Measurements from ENCODE around the gene ATP1B4. TPM values are rescaled to one million over a fixed set of nuclear protein-coding genes. Genes with fewer than 3 reads are reported as not detected.

ATP1B4 gene
- total and polyA plus RNA-seq, 9 of the 15 experiments (the other 6 are each of a cell fraction or from before 2014, with no cell fraction given), result 0.04 to 0.18 TPM; not detected in 7

DNA sequence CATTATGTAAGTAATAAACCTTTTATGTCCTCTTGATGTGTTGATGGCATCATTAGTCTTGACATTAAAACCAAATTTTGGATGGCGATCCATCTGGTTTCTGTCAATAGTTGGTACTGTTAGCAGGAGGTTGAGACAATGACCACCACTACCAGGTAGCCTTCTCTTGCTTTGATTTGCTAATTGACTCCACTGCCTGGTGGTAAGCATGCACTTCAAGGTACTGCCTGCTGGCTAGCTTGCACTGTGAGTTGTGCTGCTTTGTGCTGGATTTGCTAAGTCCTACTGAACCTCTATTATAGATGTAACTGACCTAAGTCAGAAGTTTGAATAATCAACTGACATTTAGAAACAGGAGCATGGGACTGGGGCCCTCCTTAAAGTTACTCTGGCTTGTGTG lies 46.3 kb downstream of the ATP1B4 start:
- Histone ChIP-seq H3K9me1 (ENCODE audit: control insufficient read depth, insufficient read depth, low read length) (no peaks in the 10 kb centered on the region), H3K9me3 (replicated peaks; ENCODE audit: control insufficient read depth, insufficient read depth, low read depth, low read length) (0 out of 2 replicates have a peak, but pooled peaks cover 2% of the 10 kb centered on the region), H3K9ac (ENCODE audit: insufficient read depth in 1 of 2, low read depth in 2 of 2, low read length in 2 of 2) (no peak overlapping the region), H3K36me3 (ENCODE audit: control insufficient read depth, insufficient read depth, low read length) (no peaks in the 10 kb centered on the region), H3K27ac (ENCODE audit: extremely low read depth, low read depth, low read length) (no peak overlapping the region), H2AFZ (ENCODE audit: low read depth, low read length) (no peak overlapping the region), H3K4me2 (ENCODE audit: insufficient read depth, low read length) (no peak overlapping the region), H4K20me1 (replicated peaks; ENCODE audit: control insufficient read depth, insufficient read depth, low read length) (no peaks in the 10 kb centered on the region), H3K4me1 (replicated peaks in 1 of 2; ENCODE audit: control insufficient read depth in 2 of 2, insufficient read depth in 2 of 2, low read length in 2 of 2) (no peaks in the 10 kb centered on the region), H3K27me3 (ENCODE audit: control insufficient read depth in 2 of 2, insufficient read depth in 2 of 2, low read length in 2 of 2) (no peaks in the 10 kb centered on the region), H3K79me2 (ENCODE audit: control insufficient read depth, insufficient read depth, low read length) (no peaks in the 10 kb centered on the region), H3K4me3 (no peak overlapping the region)
- no peak for FAIRE-seq
- in situ Hi-C loops (cut with MboI), result no loop called here
- intact Hi-C loops (cut with micrococcal nuclease), result no loop called here
- no TSS peak for BruUV-seq (replicated peaks)
- ChIA-PET POLR2A (no interaction called here), CTCF (ENCODE audit: low intra/inter-chr PET ratio) (no interaction called here)
- no peak for ATAC-seq
- 0% methylated on average over 1 of the region's 1 CpG for WGBS (ENCODE audit: insufficient coverage, low coverage, missing lambda C conversion rate)
- DNase-seq (ENCODE audit: extremely low read depth in 1 of 4, low spot score in 3 of 4), result no peak
- TF ChIP-seq, protein P1, sequence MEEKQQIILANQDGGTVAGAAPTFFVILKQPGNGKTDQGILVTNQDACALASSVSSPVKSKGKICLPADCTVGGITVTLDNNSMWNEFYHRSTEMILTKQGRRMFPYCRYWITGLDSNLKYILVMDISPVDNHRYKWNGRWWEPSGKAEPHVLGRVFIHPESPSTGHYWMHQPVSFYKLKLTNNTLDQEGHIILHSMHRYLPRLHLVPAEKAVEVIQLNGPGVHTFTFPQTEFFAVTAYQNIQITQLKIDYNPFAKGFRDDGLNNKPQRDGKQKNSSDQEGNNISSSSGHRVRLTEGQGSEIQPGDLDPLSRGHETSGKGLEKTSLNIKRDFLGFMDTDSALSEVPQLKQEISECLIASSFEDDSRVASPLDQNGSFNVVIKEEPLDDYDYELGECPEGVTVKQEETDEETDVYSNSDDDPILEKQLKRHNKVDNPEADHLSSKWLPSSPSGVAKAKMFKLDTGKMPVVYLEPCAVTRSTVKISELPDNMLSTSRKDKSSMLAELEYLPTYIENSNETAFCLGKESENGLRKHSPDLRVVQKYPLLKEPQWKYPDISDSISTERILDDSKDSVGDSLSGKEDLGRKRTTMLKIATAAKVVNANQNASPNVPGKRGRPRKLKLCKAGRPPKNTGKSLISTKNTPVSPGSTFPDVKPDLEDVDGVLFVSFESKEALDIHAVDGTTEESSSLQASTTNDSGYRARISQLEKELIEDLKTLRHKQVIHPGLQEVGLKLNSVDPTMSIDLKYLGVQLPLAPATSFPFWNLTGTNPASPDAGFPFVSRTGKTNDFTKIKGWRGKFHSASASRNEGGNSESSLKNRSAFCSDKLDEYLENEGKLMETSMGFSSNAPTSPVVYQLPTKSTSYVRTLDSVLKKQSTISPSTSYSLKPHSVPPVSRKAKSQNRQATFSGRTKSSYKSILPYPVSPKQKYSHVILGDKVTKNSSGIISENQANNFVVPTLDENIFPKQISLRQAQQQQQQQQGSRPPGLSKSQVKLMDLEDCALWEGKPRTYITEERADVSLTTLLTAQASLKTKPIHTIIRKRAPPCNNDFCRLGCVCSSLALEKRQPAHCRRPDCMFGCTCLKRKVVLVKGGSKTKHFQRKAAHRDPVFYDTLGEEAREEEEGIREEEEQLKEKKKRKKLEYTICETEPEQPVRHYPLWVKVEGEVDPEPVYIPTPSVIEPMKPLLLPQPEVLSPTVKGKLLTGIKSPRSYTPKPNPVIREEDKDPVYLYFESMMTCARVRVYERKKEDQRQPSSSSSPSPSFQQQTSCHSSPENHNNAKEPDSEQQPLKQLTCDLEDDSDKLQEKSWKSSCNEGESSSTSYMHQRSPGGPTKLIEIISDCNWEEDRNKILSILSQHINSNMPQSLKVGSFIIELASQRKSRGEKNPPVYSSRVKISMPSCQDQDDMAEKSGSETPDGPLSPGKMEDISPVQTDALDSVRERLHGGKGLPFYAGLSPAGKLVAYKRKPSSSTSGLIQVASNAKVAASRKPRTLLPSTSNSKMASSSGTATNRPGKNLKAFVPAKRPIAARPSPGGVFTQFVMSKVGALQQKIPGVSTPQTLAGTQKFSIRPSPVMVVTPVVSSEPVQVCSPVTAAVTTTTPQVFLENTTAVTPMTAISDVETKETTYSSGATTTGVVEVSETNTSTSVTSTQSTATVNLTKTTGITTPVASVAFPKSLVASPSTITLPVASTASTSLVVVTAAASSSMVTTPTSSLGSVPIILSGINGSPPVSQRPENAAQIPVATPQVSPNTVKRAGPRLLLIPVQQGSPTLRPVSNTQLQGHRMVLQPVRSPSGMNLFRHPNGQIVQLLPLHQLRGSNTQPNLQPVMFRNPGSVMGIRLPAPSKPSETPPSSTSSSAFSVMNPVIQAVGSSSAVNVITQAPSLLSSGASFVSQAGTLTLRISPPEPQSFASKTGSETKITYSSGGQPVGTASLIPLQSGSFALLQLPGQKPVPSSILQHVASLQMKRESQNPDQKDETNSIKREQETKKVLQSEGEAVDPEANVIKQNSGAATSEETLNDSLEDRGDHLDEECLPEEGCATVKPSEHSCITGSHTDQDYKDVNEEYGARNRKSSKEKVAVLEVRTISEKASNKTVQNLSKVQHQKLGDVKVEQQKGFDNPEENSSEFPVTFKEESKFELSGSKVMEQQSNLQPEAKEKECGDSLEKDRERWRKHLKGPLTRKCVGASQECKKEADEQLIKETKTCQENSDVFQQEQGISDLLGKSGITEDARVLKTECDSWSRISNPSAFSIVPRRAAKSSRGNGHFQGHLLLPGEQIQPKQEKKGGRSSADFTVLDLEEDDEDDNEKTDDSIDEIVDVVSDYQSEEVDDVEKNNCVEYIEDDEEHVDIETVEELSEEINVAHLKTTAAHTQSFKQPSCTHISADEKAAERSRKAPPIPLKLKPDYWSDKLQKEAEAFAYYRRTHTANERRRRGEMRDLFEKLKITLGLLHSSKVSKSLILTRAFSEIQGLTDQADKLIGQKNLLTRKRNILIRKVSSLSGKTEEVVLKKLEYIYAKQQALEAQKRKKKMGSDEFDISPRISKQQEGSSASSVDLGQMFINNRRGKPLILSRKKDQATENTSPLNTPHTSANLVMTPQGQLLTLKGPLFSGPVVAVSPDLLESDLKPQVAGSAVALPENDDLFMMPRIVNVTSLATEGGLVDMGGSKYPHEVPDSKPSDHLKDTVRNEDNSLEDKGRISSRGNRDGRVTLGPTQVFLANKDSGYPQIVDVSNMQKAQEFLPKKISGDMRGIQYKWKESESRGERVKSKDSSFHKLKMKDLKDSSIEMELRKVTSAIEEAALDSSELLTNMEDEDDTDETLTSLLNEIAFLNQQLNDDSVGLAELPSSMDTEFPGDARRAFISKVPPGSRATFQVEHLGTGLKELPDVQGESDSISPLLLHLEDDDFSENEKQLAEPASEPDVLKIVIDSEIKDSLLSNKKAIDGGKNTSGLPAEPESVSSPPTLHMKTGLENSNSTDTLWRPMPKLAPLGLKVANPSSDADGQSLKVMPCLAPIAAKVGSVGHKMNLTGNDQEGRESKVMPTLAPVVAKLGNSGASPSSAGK (IDR thresholded peaks at IDR 0.05), result no peak
- TF ChIP-seq, protein P2, sequence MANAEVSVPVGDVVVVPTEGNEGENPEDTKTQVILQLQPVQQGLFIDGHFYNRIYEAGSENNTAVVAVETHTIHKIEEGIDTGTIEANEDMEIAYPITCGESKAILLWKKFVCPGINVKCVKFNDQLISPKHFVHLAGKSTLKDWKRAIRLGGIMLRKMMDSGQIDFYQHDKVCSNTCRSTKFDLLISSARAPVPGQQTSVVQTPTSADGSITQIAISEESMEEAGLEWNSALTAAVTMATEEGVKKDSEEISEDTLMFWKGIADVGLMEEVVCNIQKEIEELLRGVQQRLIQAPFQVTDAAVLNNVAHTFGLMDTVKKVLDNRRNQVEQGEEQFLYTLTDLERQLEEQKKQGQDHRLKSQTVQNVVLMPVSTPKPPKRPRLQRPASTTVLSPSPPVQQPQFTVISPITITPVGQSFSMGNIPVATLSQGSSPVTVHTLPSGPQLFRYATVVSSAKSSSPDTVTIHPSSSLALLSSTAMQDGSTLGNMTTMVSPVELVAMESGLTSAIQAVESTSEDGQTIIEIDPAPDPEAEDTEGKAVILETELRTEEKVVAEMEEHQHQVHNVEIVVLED (CRISPR knock-in tag; IDR thresholded peaks at IDR 0.05), result no peak
- TF ChIP-seq, protein P3, sequence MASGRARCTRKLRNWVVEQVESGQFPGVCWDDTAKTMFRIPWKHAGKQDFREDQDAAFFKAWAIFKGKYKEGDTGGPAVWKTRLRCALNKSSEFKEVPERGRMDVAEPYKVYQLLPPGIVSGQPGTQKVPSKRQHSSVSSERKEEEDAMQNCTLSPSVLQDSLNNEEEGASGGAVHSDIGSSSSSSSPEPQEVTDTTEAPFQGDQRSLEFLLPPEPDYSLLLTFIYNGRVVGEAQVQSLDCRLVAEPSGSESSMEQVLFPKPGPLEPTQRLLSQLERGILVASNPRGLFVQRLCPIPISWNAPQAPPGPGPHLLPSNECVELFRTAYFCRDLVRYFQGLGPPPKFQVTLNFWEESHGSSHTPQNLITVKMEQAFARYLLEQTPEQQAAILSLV (tag; IDR thresholded peaks at IDR 0.05), result no peak
- TF ChIP-seq, protein P4, sequence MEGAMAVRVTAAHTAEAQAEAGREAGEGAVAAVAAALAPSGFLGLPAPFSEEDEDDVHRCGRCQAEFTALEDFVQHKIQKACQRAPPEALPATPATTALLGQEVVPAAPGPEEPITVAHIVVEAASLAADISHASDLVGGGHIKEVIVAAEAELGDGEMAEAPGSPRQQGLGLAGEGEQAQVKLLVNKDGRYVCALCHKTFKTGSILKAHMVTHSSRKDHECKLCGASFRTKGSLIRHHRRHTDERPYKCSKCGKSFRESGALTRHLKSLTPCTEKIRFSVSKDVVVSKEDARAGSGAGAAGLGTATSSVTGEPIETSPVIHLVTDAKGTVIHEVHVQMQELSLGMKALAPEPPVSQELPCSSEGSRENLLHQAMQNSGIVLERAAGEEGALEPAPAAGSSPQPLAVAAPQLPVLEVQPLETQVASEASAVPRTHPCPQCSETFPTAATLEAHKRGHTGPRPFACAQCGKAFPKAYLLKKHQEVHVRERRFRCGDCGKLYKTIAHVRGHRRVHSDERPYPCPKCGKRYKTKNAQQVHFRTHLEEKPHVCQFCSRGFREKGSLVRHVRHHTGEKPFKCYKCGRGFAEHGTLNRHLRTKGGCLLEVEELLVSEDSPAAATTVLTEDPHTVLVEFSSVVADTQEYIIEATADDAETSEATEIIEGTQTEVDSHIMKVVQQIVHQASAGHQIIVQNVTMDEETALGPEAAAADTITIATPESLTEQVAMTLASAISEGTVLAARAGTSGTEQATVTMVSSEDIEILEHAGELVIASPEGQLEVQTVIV (CRISPR knock-in tag; IDR thresholded peaks at IDR 0.05; ENCODE audit: borderline replicate concordance), result no peak
- TF ChIP-seq ZBTB7A (IDR thresholded peaks at IDR 0.05; ENCODE audit: borderline replicate concordance, control insufficient read depth, low read depth, low read length), result no peak
